Measurements from ENCODE around the gene TMEM256.
A peak's percentile ranks its signal among the peaks of the same experiment; 100 is the strongest.

TMEM256 gene

GRCh38 chr17:7382901-7383300 lies 21.0 kb downstream of the TMEM256 start (continued):
- TF ChIP-seq TSHZ2 (CRISPR knock-in tag; IDR thresholded peaks at IDR 0.05), result no peak

GRCh38 chr17:7380855-7381683 lies 22.8 kb downstream of the TMEM256 start, which contains the start of gene TNK1:
TNK1 (plus strand) TSS chr17:7381089; CDS start chr17:7382927, 1,838 bp downstream.
- no peak for TF ChIP-seq ARNTL (CRISPR knock-in tag; IDR thresholded peaks at IDR 0.05; ENCODE audit: borderline replicate concordance, low read depth)
- TF ChIP-seq CSRNP3 (CRISPR knock-in tag; IDR thresholded peaks at IDR 0.05), result no peak
- no peak for TF ChIP-seq RARB (CRISPR knock-in tag; IDR thresholded peaks at IDR 0.05)
- TF ChIP-seq ISL1 (CRISPR knock-in tag; IDR thresholded peaks at IDR 0.05), result no peak
- TF ChIP-seq POU6F1 (CRISPR knock-in tag; IDR thresholded peaks at IDR 0.05; ENCODE audit: borderline replicate concordance, low read depth), result no peak
- TF ChIP-seq PPARA (CRISPR knock-in tag; IDR thresholded peaks at IDR 0.05; ENCODE audit: borderline replicate concordance), result no peak
- no peak for TF ChIP-seq ZNF70 (CRISPR knock-in tag; IDR thresholded peaks at IDR 0.05)
- TF ChIP-seq TCF4 (CRISPR knock-in tag; IDR thresholded peaks at IDR 0.05; ENCODE audit: borderline replicate concordance), result no peak
- TF ChIP-seq ZFP30 (CRISPR knock-in tag; IDR thresholded peaks at IDR 0.05), result no peak
- no peak for TF ChIP-seq ZC3H10 (CRISPR knock-in tag; IDR thresholded peaks at IDR 0.05)
- TF ChIP-seq PATZ1 (CRISPR knock-in tag; IDR thresholded peaks at IDR 0.05; ENCODE audit: borderline replicate concordance), result no peak
- no peak for TF ChIP-seq TOX (CRISPR knock-in tag; IDR thresholded peaks at IDR 0.05; ENCODE audit: borderline replicate concordance)
- TF ChIP-seq TSHZ2 (CRISPR knock-in tag; IDR thresholded peaks at IDR 0.05), result no peak
- no peak for TF ChIP-seq SNAI2 (CRISPR knock-in tag; IDR thresholded peaks at IDR 0.05)
- TF ChIP-seq OSR1 (CRISPR knock-in tag; IDR thresholded peaks at IDR 0.05), result no peak
- no peak for TF ChIP-seq ZNF8 (CRISPR knock-in tag; IDR thresholded peaks at IDR 0.05)
- TF ChIP-seq CSDC2 (CRISPR knock-in tag; IDR thresholded peaks at IDR 0.05), result no peak

GRCh38 chr17:7380321-7380720 lies 23.6 kb downstream of the TMEM256 start:
- ATAC-seq, result no peak
- TF ChIP-seq ARNTL (CRISPR knock-in tag; IDR thresholded peaks at IDR 0.05; ENCODE audit: borderline replicate concordance, low read depth) (no peak), PATZ1 (CRISPR knock-in tag; IDR thresholded peaks at IDR 0.05; ENCODE audit: borderline replicate concordance) (no peak), OSR1 (CRISPR knock-in tag; IDR thresholded peaks at IDR 0.05) (no peak), GLIS3 (CRISPR knock-in tag; IDR thresholded peaks at IDR 0.05) (no peak), RARB (CRISPR knock-in tag; IDR thresholded peaks at IDR 0.05) (no peak), TOX (CRISPR knock-in tag; IDR thresholded peaks at IDR 0.05; ENCODE audit: borderline replicate concordance) (no peak), CSRNP3 (CRISPR knock-in tag; IDR thresholded peaks at IDR 0.05) (no peak), CREB5 (CRISPR knock-in tag; IDR thresholded peaks at IDR 0.05; ENCODE audit: low read depth) (no peak), BACH2 (CRISPR knock-in tag; IDR thresholded peaks at IDR 0.05; ENCODE audit: borderline replicate concordance) (no peak), TCF4 (CRISPR knock-in tag; IDR thresholded peaks at IDR 0.05; ENCODE audit: borderline replicate concordance) (no peak)

More at GRCh38 chr17:7380855-7381683, 22.8 kb downstream of the TMEM256 start, which contains the start of gene TNK1:
- peak; percentile 12; the same call in 2 of the 3 replicates for ATAC-seq
